Activated naive CD8-positive, alpha-beta T cell treated with anti-CD3 and anti-CD28 coated beads, Interleukin-2, amount 50 U/mL, for 16 hours (primary cell): ENCODE measurements around the gene RFX7.
"Not testable (repeated sequence)": the region's sequence is repeated elsewhere in the genome, so short reads cannot be mapped to it uniquely, and the experiment has no call there.

Experiments
- DNase-seq: peaks from one replicate; pipeline ENCODE4 v3.0.0-alpha.2; 2020; ENCODE audit warnings: low read depth, low spot score

Gene RFX7

GRCh38 chr15:56243163-56244037 is at the start of gene RFX7:
TSS of gene RFX7 (minus strand) at chr15:56243879. CDS start at chr15:56243285, 594 bp downstream.
- DNase-seq, result peak; percentile 70

- no peak for DNase-seq
Observed at GRCh38 chr15:56292546-56293316, 49.1 kb upstream of the RFX7 start.

GRCh38 chr15:56291741-56292140 is 48.1 kb upstream of the RFX7 start:
- DNase-seq, result no peak

- DNase-seq, result no peak
Observed at GRCh38 chr15:56286213-56286612, 42.5 kb upstream of the RFX7 start.

- no peak for DNase-seq
Observed at GRCh38 chr15:56281145-56281544, 37.5 kb upstream of the RFX7 start.

DNA sequence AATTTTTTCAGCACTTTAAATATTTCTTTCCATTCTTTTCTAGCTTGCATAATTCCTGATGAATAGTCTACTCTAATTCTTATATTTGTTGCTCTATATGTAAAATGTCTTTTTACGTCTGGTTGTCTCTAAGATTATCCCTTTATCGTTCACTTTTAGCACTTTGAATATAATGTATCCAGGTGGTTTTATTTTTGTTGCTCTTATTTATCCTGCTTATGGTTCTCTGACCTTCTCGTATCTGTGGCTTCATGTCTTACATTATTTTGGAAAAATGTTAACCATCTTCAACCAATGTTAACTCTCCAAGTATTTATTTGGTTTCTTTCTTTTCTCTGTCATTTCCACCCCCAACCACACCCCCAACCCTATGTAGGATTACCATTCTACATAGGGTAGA is 30.0 kb upstream of the RFX7 start:
- DNase-seq, result no peak

- no peak for DNase-seq
Observed at GRCh38 chr15:56272454-56272853, 28.8 kb upstream of the RFX7 start.

DNA sequence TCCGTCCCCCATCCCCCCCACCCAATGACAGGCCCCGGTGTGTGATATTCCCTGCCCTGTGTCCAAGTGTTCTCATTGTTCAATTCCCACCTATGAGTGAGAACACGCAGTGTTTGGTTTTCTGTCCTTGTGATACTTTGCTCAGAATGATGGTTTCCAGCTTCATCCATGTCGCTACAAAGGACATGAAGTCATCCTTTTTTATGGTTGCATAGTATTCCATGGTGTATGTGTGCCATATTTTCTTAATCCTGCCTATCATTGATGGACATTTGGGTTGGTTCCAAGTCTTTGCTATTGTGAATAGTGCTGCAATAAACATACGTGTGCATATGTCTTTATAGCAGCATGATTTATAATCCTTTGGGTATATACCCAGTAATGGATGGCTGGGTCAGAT is 22.8 kb upstream of the RFX7 start:
- DNase-seq, result not testable (repeated sequence)

DNA sequence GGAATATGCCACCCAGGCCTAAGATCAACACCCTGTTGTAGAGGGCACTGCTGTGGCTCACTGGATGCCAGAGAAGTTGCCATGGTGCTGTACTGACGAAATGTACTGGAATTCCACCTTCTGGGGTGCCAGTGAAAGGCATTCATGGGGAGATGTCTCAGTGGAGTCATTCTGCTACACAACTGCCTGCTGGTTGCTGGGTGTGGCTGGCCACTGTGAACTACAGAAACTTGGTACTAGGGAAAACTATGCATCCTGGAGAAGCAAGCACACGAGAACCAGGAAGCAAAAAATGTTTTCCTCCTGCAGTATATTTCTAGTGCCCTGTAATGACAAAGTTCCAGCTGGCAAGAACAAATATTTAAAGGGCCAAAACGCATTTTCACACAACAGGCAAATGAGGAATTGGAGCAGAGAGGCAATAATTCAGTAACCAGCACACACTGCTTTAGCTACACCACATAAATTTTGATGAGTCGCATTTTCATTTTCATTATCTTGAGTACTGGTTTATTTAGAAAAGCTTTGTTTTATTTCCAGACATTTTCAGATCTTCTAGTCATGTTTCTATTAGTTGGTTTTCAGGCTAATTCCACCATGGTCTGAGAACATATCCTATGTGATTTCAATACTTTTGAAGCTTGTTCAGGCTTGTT is 18.3 kb upstream of the RFX7 start:
- no peak for DNase-seq

DNA sequence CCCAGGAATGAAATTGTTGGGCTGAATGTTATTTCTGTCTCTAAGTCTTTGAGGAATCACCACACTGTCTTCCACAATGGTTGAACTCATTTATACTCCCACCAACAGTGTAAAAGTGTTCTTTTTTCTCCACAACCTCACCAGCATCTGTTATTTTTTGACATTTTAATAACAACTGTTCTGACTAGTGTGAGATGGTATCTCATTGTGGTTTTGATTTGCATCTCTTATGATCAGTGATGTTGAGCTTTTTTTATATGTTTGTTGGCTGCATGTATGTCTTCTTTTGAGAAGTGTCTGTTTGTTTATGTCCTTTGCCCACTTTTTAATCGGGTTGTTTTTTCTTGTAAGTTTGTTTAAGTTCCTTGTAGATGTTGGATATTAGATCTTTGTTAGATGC is 13.6 kb upstream of the RFX7 start:
- not testable (repeated sequence) for DNase-seq

GRCh38 chr15:56254265-56254664 is 10.6 kb upstream of the RFX7 start:
- DNase-seq, result no peak

DNA sequence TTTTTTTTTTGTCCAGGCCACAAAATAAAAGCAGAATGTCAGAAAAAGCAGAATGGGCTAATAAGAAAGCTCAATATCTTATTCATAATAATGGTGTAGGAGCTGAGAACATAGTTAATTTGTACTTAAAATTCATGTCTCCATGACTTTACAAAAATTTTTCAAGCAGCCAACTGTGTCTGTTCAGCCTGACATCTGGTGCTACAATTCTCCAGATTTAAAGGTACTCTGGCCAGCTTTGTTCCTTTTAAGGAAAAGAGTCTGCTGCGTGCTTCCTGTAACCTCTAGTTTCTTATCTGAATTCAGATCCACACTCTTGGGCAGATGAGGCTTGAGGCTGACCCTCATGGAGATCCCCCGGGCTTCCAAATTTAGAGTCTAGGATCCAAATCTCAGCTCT is 8.7 kb upstream of the RFX7 start:
- no peak for DNase-seq

- no peak for DNase-seq
Observed at GRCh38 chr15:56251315-56252095, 7.8 kb upstream of the RFX7 start.

DNA sequence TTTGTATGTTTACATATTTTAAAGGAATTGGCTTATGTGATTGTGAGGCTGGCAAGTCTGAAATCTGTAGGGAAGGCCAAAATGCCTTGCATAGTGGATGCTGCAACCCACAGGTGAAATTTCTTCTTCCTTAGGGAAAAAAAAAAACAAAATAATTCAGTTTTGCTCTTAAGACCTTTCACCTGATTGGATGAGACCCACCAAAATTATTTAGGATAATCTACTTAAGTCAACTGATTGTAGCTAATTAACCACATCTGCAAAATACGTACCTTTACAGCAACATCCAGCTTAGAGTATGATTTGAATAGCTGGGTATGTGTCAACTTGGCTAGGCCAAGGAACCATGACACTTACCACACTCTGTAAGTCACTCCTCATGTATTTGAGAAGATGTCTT is 6.9 kb upstream of the RFX7 start:
- DNase-seq, result no peak

DNA sequence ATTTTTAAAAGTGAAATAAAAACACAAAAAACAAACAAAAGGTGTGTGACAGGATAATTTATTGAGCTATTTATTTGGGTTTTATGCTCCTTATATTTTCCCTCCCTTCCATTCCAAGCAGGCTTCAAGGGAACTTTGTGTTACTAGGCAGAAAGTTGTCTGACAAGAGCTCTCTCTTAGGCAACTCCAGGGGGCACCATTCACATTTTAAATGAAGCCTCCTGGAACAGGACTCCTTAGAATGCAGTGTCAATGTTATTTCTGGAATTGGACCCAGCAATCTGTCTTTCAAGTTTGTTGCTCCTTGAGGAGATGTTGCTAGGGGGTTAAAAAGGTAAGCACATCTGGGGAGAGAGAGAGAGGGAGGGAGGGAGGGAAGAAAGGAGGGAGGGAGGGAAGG is 5.4 kb upstream of the RFX7 start:
- no peak for DNase-seq

GRCh38 chr15:56248311-56248992 is 4.8 kb upstream of the RFX7 start:
- DNase-seq, result no peak

GRCh38 chr15:56247266-56247665 is 3.6 kb upstream of the RFX7 start:
- no peak for DNase-seq

- DNase-seq, result peak; percentile 66
Observed at GRCh38 chr15:56245871-56246814, 2.5 kb upstream of the RFX7 start.

GRCh38 chr15:56244811-56245576 is 1.3 kb upstream of the RFX7 start:
- no peak for DNase-seq
